OCI-LY1 (cell line): ENCODE data around the gene PLD6.

Experiments used
- EZH2 ChIP-seq: fragments of 200-600 bp; sonication (generic), shearing (Covaris generic); IDR thresholded peaks from 2 replicates; pipeline ENCODE4 v1.8.0; 2017; ENCODE audit warnings: borderline replicate concordance, mixed run types, mild to moderate bottlenecking, antibody characterized with exemption, low read length, moderate library complexity, mixed read lengths
- TF ChIP-seq, protein P1 (sequence below): fragments of 200-600 bp; sonication (generic), shearing (Covaris generic); IDR thresholded peaks from 2 replicates; pipeline ENCODE4 v1.5.1; 2017; ENCODE audit warnings: mild to moderate bottlenecking, antibody characterized with exemption, low read length, moderate library complexity, mixed read lengths

DNA sequence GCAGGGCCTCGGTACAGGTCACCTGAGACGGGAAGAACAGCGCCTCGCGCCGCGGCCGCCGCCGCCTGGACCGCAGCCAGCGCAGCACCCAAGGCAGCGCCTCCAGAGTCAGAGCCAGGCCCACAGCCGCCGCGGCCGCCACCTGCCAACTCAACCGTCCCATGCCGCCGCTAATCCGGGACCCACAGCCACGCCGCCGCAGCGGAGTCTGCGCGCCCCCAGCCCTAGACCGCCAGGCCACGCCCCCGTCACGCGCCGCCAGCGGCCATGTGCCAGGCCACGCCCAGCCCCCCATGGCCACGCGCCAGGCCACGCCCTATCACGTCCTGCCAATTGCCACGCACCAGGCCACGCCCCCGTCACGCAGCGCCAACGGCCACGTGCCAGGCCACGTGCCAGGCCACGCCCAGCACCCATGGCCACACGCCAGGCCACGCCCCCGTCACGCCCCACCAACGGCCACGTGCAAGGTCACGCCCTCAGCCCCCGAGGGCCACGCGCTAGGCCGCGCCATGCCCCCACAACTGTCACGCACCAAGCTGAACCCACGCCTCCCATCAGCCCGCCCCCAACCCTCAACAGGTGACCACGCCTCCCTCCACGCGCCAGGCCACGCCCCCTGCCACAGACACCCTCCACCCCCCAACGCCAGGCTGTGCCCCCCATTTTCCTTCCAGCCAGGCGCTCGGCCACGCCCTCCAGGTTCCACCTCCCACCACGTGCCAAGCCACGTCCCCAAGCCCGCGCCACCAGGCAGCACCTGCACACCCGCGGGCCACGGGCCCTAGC, at the start of gene PLD6:
- TF ChIP-seq, protein P1, sequence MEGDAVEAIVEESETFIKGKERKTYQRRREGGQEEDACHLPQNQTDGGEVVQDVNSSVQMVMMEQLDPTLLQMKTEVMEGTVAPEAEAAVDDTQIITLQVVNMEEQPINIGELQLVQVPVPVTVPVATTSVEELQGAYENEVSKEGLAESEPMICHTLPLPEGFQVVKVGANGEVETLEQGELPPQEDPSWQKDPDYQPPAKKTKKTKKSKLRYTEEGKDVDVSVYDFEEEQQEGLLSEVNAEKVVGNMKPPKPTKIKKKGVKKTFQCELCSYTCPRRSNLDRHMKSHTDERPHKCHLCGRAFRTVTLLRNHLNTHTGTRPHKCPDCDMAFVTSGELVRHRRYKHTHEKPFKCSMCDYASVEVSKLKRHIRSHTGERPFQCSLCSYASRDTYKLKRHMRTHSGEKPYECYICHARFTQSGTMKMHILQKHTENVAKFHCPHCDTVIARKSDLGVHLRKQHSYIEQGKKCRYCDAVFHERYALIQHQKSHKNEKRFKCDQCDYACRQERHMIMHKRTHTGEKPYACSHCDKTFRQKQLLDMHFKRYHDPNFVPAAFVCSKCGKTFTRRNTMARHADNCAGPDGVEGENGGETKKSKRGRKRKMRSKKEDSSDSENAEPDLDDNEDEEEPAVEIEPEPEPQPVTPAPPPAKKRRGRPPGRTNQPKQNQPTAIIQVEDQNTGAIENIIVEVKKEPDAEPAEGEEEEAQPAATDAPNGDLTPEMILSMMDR, result no peak
- no peak for TF ChIP-seq EZH2
